AG04450 (cell line): Measurements from ENCODE around the gene GRN. TPM values are rescaled to one million over a fixed set of nuclear protein-coding genes. Genes with fewer than 3 reads are reported as not detected.
"Not testable (repeated sequence)": the region's sequence is repeated elsewhere in the genome, so short reads cannot be mapped to it uniquely, and the experiment has no call there.

Source experiments
- CTCF ChIA-PET: fragments of 300-600, 350-600 bp; formaldehyde crosslinking; extraction: SDS; loops from one replicate; lab custom pipeline; 2022; ENCODE audit warnings: antibody characterized with exemption, inconsistent platforms; lab: Charles Lee
- POLR2A ChIA-PET: fragments of 350-600 bp; formaldehyde crosslinking; extraction: SDS; loops from one replicate; lab custom pipeline; 2021; ENCODE audit warnings: antibody characterized with exemption, inconsistent platforms; lab: Yijun Ruan, JAX
- DNase-seq: peaks from one replicate; pipeline ENCODE4 v3.0.0-alpha.2; 2011; ENCODE audit warnings: low read depth, low spot score
- H3K27ac ChIP-seq: one replicate; pipeline ENCODE4 v1.5.1; 2012; ENCODE audit warnings: low read depth, low read length, control low read depth
- H3K27me3 ChIP-seq: one replicate; pipeline ENCODE4 v1.6.0; 2012; ENCODE audit warnings: low read length; ENCODE audit not compliant: control insufficient read depth, insufficient read depth
- H3K4me3 ChIP-seq: 2 replicates; pipeline ENCODE4 v1.5.1; 2011; ENCODE audit warnings: mild to moderate bottlenecking, low read depth, low read length, control low read depth
- H3K9me3 ChIP-seq: 2 replicates; pipeline ENCODE4 v1.5.1; 2012; ENCODE audit warnings: low read length; ENCODE audit not compliant: control insufficient read depth, insufficient read depth
- polyA plus RNA-seq: library from polyadenylated mRNA; depleted of rRNA; stranded (reverse); fragments of >200 nt; gene quantifications from 2 replicates; pipeline ENCODE4 v1.2.3, GENCODE V29; 2011
- TF ChIP-seq, protein P1 (sequence below): IDR thresholded peaks from 2 replicates; pipeline ENCODE4 v1.5.1; 2011; ENCODE audit warnings: low read depth, low read length, control low read depth, inconsistent platforms

The GRN gene
- polyA plus RNA-seq, 1 experiment, result 203 TPM

DNA sequence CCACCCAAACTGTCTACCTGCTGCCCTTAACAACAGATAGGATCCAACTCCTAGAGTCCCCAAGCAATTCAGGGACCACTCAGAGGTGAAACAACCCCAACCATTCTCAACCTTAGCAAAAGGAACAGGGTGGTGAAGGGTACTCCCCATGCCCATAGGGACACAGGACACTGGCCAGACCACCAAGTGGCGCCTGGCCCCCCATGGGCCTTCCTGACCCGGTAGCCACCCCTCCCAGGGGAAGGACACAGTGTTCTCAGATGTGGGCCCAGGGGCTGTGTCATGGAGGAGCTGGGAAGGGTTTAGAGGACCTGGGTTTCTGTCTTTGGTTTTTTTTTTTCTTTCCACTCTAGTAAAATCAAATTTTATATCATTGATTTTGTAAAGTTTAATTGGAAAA is 10.8 kb upstream of the GRN start:
- Histone ChIP-seq H3K4me3 (no peak overlapping the region), H3K27me3 (peaks cover 14% of the 10 kb centered on the region), H3K27ac (no peak overlapping the region), H3K9me3 (no peaks in the 10 kb centered on the region)
- no peak for DNase-seq
- TF ChIP-seq, protein P1, sequence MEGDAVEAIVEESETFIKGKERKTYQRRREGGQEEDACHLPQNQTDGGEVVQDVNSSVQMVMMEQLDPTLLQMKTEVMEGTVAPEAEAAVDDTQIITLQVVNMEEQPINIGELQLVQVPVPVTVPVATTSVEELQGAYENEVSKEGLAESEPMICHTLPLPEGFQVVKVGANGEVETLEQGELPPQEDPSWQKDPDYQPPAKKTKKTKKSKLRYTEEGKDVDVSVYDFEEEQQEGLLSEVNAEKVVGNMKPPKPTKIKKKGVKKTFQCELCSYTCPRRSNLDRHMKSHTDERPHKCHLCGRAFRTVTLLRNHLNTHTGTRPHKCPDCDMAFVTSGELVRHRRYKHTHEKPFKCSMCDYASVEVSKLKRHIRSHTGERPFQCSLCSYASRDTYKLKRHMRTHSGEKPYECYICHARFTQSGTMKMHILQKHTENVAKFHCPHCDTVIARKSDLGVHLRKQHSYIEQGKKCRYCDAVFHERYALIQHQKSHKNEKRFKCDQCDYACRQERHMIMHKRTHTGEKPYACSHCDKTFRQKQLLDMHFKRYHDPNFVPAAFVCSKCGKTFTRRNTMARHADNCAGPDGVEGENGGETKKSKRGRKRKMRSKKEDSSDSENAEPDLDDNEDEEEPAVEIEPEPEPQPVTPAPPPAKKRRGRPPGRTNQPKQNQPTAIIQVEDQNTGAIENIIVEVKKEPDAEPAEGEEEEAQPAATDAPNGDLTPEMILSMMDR, result no peak
- CTCF ChIA-PET, result interaction anchor here (1.7 kb wide), 1 partner anchor 189 kb away, joined by 6 read pairs; no protein-coding TSS in a partner anchor
- POLR2A ChIA-PET, result no interaction called here

DNA sequence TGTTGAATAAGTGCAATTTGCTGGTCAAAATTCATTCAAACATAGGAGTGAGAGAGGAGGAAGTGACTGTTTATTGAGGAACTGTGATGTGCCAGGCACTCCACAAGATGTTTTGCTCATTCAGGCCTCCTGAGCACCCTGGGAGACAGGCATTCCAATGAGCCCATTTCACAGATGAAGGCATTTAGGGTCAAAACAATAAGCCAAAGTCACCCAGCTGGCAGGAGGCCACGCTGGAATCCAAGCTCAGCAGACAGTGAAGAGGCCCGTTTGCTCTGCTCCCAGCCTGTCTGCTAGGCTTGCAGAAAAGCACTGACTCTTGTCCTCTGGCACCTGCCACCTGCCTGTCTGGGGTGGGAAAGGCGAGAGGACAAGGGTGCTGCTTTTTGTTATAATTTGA is 10.4 kb upstream of the GRN start:
- Histone ChIP-seq H3K27ac (no peak overlapping the region), H3K9me3 (no peaks in the 10 kb centered on the region), H3K4me3 (no peak overlapping the region), H3K27me3 (peaks cover 14% of the 10 kb centered on the region)
- CTCF ChIA-PET, result interaction anchor here (1.7 kb wide), 1 partner anchor 189 kb away, joined by 6 read pairs; no protein-coding TSS in a partner anchor
- POLR2A ChIA-PET, result interaction anchor here (0.7 kb wide), 1 partner anchor 145 kb away, joined by 4 read pairs; no protein-coding TSS in a partner anchor
- TF ChIP-seq, protein P1, result no peak
- DNase-seq, result no peak

DNA sequence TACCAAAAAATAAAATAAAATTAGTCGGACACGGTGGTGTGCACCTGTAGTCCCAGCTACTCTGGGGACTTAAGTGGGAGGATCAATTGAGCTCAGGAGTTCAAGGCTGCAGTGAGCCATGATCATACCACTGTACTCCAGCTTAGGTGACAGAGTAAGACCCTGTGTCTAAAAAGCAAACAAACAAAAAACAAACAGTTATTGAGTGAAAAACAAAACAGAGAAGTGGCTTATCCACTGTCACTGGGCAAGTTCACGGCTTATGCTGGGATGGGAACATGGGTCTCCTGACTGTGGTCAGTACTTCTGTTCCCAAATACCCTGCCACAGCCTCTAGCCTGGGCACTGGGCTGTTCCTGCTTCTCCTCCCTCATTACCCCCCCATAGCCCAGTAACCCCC is 9.5 kb upstream of the GRN start:
- Histone ChIP-seq H3K4me3 (no peak overlapping the region), H3K9me3 (no peaks in the 10 kb centered on the region), H3K27ac (no peak overlapping the region), H3K27me3 (peaks cover 14% of the 10 kb centered on the region)
- CTCF ChIA-PET, result interaction anchor here (0.7 to 1.7 kb wide), 3 partner anchors 125 to 1105 kb away, joined by 4 to 6 read pairs (median 4); no protein-coding TSS in a partner anchor
- TF ChIP-seq, protein P1, result no peak
- POLR2A ChIA-PET, result no interaction called here
- no peak for DNase-seq

DNA sequence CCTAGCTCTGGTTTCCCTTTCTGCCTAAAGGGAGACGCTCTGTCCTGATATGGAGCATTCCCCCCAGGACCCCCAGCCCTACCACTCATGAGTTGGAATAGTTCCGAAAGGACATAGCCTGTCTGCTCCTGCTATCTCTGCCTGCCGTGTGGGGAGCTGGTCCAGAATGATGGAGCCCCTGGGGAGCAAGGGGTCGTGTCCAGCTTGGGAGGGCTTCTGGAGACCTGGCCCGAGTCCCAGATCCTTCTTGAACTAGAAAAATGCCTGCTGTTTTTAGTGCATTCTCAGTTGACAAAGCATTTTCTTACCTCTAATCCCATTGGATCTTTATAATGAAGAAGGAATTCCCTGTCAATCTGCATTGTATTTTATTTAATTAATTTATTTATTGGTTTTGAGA is 9.1 kb upstream of the GRN start:
- H3K4me3 ChIP-seq, result no peak overlapping the region
- H3K27me3 ChIP-seq, result peaks cover 14% of the 10 kb centered on the region
- no peak overlapping the region for H3K27ac ChIP-seq
- TF ChIP-seq, protein P1, result no peak
- no peaks in the 10 kb centered on the region for H3K9me3 ChIP-seq
- no peak for DNase-seq
- ChIA-PET CTCF (interaction anchor here (0.7 to 1.7 kb wide), 3 partner anchors 126 to 1104 kb away, joined by 4 to 6 read pairs (median 4); no protein-coding TSS in a partner anchor), POLR2A (no interaction called here)

DNA sequence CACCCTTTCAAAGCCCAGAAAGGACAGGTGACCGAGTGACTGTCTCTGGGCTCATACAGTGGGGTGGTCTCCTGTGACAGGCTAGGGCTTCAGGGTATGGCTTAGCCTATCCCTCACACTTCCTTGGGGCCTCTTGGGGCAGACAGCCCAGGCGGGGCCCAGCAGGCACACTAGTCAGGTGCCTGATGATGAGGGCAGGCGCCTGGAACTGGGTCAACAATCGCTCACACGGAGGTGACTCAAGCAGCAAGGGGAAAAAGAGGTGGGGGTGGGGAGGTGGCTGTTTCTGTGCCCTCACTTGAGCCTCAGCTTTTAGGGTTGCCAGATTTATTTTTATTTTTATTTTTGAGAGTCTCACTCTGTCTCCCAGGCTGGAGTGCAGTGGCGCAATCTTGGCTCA is 6.4 kb upstream of the GRN start:
- no peak for DNase-seq
- POLR2A ChIA-PET, result interaction anchor here (0.7 kb wide), 1 partner anchor 12 kb away, joined by 3 read pairs; no protein-coding TSS in a partner anchor
- no peak overlapping the region for H3K27ac ChIP-seq
- no peak overlapping the region for H3K4me3 ChIP-seq
- TF ChIP-seq, protein P1, result no peak
- peaks cover 18% of the 10 kb centered on the region for H3K27me3 ChIP-seq
- CTCF ChIA-PET, result interaction anchor here (0.6 kb wide), 1 partner anchor 25 kb away, joined by 3 read pairs; the partner anchor contains the start of gene FAM171A2
- H3K9me3 ChIP-seq, result no peaks in the 10 kb centered on the region

DNA sequence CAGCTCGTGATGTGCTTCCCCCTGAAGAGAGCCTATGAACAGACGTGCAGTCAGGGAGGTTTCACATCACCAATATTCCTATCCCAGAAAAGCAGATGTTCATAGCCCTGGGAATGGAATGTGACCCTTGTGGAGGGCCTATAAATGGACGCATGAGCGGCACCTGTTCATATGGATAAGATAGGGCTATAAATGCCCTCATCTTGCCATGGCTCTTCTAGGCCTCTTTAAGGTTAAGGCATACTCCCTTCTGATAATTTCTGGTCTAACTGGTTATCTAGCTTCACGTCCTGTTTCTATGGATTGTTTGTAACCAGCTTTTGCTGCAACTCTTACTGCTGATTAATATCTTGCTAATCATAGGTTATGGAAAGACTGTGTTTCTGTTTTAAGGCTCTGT is 4.5 kb upstream of the GRN start:
- H3K27ac ChIP-seq, DNase-seq, POLR2A ChIA-PET, H3K9me3 ChIP-seq, H3K4me3 ChIP-seq: not testable (repeated sequence)
- peaks cover 15% of the 10 kb centered on the region for H3K27me3 ChIP-seq
- CTCF ChIA-PET, result interaction anchor here (1.6 to 3.5 kb wide), 2 partner anchors 9 to 131 kb away, joined by 7 to 16 read pairs; no protein-coding TSS in a partner anchor
